DMS53 treated with DMSO at 0.1 percent for 48 hours (cell line): ENCODE measurements around the gene ZNF467.
A peak's percentile ranks its signal among the peaks of the same experiment; 100 is the strongest.

ENCODE experiments used
- DNase-seq: peaks from one replicate; lab custom pipeline; 2025; ENCODE audit not compliant: unreplicated experiment; lab: John Stamatoyannopoulos, UW

ZNF467 gene

GRCh38 chr7:149751043-149751775, 22.2 kb downstream of the ZNF467 start:
- DNase-seq: no peak

GRCh38 chr7:149750122-149750845, 23.1 kb downstream of the ZNF467 start:
- DNase-seq: no peak

GRCh38 chr7:149748076-149748874, 25.1 kb downstream of the ZNF467 start:
- DNase-seq: no peak

DNA sequence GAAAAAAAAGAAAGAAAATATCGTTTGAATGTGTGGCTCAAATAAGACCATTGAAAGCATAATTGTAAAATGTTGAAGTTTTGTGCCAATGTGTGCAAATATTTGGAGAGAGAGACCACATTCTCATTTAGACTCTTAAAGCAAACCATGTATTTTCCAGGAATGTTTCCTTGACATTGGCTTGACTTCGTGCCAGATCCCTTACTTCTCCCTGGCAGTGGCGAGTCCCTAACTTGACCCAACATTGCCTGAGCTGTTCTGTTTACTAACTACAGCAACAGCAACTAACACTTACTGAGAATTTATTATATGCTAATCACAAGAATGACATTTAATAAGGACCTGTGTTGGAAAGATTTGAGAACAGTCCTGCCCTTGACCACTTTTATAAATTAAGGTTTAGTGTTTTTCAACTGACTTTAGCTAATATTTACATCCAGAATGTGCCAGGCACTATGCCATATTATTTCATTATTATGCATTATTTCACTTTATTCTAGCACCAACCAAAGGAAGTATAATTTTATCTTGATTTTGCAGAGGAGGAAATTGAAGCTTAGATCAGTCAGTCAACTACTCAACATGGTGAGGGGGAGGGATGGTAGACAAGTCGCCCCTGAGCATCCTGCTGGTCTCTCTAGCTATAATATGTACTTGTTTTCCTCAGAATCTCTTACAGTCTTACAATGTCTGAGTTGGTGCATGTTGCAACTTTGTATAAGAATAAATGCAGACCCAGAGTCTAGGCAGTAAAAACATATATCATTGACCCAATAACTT, 29.7 kb downstream of the ZNF467 start:
- DNase-seq: no peak

DNA sequence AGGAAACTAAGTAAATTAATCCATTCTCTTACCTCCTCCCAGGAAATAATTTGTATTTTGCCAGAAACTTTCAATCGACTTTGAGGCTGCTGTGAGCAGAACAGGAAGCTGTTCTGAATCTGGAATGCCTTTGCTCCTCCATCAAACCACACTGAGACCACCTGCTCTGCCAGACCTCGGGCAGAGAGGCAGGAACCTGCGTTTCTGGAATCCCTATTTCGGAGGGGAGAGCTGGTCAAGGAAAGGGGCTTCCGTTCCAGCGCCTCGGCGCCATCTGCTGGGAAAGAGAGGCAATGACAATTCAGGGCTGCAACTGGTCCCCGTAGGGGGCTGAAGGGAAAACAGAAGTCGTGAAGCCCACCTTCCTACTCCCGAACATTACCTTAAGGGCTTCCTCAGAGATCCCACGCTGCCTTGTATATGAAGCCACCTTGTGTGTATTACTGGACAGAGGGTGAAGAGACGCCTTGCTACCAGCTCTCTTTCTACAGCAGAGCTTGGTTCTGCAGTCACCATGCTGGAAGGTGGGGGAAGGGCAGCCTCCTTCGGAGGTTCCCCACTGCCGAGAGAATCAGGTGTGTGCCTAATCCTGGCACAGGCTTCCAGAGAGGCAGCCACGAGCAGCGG, 31.2 kb downstream of the ZNF467 start:
- peak; percentile 70 for DNase-seq

GRCh38 chr7:149741629-149742028, 31.8 kb downstream of the ZNF467 start:
- DNase-seq: peak; percentile 53

- no peak for DNase-seq
These were observed 36.7 kb downstream of the ZNF467 start for GRCh38 chr7:149736478-149737360.

- DNase-seq: no peak
These were observed 37.5 kb downstream of the ZNF467 start for GRCh38 chr7:149735779-149736477.

GRCh38 chr7:149735181-149735602, 38.2 kb downstream of the ZNF467 start:
- no peak for DNase-seq

DNA sequence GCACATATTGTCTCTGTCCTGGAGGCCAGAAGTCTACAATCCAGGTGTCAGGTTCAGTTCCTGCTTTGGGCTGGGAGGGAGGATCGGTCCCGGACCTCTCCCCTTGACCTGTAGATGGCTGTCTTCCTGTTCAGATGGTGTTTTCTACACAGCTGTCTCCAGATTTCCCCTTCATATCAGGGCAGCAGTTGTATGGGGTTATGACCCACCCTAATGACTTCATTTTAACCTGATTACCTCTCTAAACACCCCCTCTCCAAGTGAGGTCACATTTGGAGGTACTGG, 38.7 kb downstream of the ZNF467 start:
- DNase-seq: no peak

- DNase-seq: no peak
These were observed 39.2 kb downstream of the ZNF467 start for GRCh38 chr7:149733924-149734790.

- no peak for DNase-seq
These were observed 40.1 kb downstream of the ZNF467 start for GRCh38 chr7:149733131-149733923.

DNA sequence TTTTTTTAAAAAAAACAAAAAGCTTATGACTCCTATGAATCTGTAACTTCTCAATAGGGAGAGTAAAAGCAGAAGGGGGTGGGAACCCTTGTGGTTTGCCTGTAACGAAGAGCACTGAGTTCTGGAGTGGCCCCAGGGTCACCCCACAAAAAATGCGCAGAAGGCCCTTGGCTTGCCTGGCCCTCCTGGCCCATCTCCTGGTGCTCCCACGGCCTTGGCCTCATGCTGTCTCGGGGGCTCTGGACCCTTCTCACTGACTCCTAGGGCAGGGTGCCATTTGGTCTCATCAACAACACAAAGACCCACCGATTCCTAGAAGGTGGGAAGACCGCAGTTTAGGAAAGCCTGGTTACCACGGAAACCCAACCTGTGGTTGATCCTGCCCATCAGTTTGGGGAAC, 40.8 kb downstream of the ZNF467 start:
- no peak for DNase-seq

DNA sequence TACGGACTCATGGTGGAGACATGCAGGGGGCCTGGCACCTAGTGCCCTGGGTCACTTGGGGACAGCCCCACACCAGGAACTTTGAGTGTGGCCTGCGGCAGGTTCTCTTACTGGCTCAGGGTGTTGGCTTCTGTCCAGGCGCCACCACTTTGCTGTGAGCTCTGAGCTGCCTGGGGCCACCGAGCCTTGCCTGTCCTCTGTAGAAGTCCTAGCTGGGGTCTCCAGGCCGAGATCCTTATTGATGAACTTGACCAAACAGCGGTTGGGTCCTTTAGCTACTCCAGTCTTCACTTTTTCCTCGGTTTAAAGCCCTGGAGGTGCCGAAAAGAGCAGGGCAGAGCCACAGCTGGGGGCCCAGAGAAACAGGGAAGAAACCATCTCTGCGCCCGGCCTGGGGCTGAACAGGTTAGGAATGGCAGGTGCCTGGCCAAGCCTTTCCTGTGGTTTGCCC, 41.3 kb downstream of the ZNF467 start:
- no peak for DNase-seq

GRCh38 chr7:149731207-149731955, 42.0 kb downstream of the ZNF467 start:
- no peak for DNase-seq

DNA sequence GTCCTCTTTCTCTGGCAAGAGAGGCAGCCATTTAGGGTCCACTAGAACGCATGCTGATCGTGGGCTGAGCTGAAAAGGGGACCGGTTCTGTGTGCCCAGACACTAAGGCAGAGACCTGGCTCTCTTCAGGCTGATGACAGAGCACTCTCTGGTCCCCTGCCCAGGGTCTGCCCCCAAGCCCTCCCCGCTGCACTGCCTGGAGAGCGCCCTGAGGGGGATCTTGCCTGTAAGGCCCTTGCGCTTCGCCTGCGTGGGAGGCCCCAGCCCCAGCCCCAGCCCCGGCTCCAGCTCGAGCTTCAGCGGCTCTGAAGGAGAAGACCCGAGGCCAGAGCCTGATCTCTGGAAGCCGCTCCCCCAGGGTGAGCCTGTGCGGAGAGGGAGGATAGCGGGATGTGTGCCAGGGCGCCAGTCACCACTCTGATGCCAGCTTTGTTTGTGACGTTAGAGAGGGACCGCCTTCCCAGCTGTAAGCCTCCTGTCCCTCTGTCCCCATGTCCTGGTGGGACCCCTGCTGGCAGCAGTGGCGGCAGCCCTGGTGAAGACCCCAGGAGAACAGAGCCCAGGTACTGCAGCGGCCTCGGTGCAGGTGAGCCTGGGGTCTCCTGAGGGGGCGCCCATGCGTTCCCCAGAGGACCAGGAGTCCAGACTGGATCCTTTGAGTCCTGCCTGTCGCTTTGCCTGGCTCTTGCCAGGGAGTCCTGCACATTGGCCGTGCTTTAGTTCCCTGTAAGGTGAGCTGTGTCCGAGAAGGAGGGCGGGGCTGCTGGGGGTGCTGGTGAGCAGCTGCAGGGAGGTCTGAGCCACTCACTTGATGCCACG, 43.2 kb downstream of the ZNF467 start:
- no peak for DNase-seq
